IPS-18c (cell line): ENCODE measurements around the gene MAP3K2.

Experiments used
- H3K4me3 ChIP-seq: 2 replicates; pipeline ENCODE4 v1.7.0; 2013; ENCODE audit warnings: low read depth, mild to moderate bottlenecking, low read length, moderate library complexity; ENCODE audit not compliant: insufficient read depth
- H3K9me3 ChIP-seq: one replicate; pipeline ENCODE4 v1.6.1; 2013; ENCODE audit warnings: mild to moderate bottlenecking, low read length, moderate library complexity; ENCODE audit not compliant: control insufficient read depth, insufficient read depth

MAP3K2 gene

DNA sequence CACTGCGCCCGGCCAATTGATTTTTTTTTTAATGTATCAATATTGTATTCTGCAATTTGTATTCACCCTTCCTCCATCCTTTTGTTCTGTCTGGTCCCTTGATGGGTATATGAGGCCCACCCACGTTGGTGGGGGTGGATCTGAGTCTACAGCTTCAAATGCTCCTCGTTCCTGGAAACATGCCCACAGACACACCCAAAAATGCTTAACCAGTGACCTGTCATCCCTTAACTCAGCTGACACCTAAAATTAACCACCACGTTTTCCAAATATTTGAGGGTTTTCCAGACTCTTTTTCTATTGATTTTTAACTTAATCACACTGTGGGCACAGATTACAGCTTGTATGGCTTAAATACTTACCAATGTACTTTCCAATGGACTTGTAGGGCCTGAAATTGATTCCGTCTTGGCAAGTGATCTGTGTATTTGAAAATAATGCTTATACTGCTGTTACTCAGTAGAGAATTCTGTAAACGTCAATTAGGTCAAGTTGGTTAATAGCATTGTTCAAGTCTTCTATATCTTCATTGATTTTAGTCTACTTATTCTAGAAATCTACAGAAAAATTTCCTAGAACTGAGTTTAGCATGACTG is 133.3 kb downstream of the MAP3K2 start:
- H3K9me3 ChIP-seq, result no peaks in the 10 kb centered on the region

More for the DNA sequence above, 133.3 kb downstream of the MAP3K2 start:
- H3K4me3 ChIP-seq, result no peak overlapping the region
